ENCODE results near the gene DCC.

GRCh38 chr18:53281406-53281805 is 941.4 kb downstream of the DCC start:
- TF ChIP-seq CTCF (IDR thresholded peaks at IDR 0.05; ENCODE audit: low read length) (no peak), EZH2 (optimal IDR thresholded peaks at IDR 0.05; ENCODE audit: low read depth, low read length) (no peak)

Data from MM.1S (cell line).